Suppressor macrophage treated with lipopolysaccharide for 4 hours (primary cell): Measurements from ENCODE around the gene TOM1L2.
"Not testable (repeated sequence)": the region's sequence is repeated elsewhere in the genome, so short reads cannot be mapped to it uniquely, and the experiment has no call there.

ENCODE experiments used
- DNase-seq: peaks from one replicate; pipeline ENCODE4 v3.0.0-alpha.2; 2020

TOM1L2 gene

DNA sequence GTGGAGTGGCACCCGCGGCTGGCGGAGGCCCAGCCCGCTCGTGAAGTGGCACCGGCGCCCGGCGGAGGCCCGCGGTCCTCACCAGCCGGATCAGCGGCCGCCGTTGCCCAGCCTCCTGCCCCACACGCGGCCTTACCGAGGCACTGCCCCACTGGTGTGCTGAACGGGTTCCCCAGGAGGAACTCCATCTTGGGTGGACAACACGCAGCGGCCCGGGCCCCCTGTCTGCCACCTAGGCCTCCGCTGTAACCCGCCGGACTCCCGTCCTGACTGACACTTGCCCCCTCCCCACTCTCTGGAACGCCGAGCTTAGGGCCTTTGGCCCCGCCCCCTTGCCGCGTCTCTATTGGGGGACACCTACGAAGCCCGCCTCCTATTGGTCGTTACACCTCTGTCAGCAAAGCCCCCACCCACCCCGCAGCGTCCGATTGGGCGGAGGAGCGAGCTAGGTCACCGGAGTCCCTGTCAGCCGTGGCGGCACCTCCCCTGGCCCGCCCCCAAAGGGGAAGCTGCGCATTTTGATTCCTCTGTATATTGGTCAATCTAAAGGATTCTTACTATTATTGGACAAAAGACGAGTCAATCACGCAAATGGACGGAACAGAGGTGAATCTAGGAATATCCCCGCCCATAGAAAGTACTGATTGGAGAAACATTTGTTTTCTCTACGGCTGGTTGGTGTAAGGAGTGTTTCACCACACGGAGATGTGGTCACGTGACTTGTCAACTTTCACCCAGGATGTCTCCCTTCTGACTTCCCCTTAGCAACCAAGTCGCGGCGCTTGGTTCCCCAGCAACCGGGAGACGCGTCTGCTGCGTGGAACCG, at the start of gene TOM1L2, which contains the start of gene DRC3:
TOM1L2 (minus strand) TSS at position 275 of the 826 bp plus-strand sequence; CDS start at position 188, 87 bp downstream.
DRC3 (plus strand) TSS at position 737 of the 826 bp plus-strand sequence. CDS start 4,737 bp downstream, outside the sequence.
- peak; percentile 100 for DNase-seq

DNA sequence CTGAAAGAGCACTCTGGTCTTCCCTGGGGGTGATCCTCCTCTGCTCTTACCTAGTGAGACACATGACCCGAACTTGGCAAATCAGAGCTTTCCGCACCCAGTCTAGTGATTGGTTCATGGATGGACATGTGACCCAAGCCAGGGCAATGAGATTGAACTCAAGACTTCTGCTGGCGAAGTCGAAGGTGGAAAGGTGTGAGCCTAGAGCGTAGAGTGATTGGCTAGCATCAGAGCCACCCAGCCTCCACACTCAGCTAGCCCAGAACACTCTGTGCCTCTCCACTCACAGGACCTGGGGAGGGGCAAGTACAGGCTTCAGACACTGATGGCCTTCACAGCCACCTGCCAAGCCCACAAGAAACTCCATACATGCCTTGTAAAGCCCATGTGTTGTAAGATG, 49.2 kb upstream of the TOM1L2 start:
- no peak for DNase-seq

DNA sequence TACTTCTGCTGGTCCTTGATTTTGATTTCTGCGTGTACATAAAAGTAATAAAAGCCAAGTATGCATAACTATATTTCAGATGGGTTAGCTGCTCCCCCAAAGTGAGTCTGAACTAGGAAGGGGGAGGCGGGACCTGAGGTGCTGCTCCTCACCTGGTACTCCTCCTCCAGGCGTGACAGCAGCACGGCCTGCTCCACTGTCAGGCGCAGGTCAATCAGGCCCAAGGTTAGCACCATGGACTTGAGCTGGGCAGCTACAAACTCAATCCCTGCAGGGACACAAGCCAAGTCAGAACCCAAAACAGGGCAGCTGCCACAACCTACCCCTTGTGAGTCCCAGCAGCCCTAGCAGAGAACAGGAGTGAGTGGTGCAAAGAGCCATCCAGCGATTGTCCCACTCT, 48.8 kb upstream of the TOM1L2 start:
- no peak for DNase-seq

DNA sequence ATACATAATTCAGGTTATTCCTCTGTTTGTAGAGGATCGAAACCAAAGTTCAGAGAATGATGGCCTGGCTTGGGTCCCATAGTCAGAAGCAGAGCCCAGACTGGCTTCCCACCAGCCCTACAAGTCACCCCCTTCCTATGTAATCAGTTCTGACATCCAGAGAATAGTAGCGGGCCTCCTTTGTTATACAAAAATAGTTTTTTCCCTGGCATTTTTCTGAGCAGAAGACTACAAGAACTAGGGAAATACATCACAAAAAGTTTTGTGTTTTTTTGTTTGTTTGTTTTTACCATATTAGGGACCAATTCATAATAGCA, 47.6 kb upstream of the TOM1L2 start:
- DNase-seq = no peak

DNA sequence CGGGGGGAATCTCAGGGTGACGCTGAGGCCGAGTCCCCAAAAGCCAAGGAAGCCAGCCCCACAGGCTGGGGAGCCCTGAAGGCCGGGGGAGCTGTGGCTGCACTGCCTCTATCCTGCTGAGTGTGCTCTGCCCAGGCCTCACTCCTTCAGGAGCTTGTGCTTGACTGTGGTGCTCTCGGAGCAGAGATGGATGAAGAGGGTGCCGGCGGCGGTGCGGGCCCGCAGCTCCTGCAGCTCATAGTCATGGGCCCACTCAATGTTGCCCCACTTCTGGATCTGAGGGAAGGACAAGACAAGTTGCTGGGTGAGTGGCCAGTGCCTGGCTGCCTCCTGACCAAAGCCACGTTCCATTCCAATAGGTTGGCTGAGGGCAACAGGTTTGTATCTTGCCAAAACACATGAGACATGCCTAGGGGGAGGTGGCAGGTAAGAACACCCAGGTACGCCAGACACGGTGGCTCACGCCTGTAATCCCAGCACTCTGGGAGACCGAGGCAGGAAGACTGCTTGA, 46.3 kb upstream of the TOM1L2 start:
- DNase-seq = no peak

DNA sequence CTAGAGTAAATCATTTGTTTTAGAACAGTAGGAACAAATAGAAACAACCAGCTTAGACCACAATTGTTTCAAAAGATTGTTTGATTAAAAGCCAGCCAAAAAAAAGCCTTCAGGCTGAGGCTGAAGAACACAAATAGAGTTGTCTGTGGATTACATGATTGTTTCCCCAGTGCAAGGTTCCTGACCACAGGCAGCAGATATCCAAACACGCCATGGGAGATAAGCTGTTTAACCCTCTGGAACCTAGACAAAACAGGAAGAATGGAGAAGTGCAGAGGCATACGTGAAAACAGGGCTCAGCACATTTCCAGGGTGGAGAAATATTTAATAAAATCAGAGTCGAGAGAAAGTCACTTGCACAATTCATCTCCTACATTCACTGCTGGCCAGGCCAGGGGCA, 45.8 kb upstream of the TOM1L2 start:
- DNase-seq = no peak

DNA sequence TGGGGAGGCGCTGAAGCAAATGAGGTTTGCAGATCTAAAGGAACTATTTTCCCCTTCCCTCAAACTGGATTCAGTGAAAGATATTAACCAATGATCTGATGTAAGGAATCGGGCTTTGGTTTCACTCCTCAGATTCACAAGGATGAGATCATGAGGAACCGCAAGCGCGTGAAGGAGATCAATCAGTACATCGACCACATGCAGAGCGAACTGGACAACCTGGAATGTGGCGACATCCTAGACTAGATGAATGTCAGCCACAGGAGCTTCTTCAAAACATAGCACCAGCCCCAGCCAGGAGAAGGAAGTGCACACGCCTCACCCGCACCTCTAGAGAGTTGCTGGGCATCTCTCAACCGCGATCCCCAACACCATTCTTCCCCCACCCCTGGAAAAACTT, 44.2 kb upstream of the TOM1L2 start:
- no peak for DNase-seq

DNA sequence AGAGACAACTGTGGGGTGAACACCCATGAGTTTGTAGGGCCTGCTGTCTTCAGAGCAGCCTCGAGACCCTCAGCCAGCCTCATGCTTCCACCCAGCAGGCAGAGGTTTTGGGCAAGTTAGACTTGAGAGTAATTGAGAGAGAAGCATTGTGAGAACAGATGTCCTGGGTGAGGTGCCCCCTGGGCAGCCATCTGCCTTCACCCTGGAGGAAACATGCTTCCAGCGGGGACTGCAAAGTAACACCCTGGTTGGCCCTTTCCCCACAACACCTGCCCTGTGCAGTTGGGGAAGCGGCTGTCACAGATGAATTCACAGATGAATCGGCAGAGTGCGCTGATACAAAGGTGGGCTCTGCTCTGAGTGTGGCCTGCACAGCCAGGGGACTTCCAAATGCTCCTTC, 43.4 kb upstream of the TOM1L2 start:
- DNase-seq = no peak

DNA sequence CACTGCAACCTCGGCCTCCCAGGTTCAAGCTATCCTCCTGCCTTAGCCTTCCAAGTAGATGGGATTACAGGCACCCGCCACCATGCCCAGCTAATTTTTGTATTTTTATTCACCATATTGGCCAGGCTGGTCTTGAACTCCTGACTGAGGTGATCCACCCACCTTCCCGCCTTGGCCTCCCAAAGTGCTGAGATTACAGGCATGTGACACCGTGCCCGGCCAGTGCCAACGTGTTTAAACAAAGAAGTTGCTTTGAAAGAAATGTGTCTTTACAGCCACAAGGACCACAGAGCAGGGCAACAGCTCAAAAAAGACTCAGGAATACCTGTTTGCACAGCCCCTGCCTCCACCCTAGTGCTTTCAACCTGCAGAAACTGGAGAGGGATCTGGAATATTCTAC, 41.8 kb upstream of the TOM1L2 start:
- no peak for DNase-seq

DNA sequence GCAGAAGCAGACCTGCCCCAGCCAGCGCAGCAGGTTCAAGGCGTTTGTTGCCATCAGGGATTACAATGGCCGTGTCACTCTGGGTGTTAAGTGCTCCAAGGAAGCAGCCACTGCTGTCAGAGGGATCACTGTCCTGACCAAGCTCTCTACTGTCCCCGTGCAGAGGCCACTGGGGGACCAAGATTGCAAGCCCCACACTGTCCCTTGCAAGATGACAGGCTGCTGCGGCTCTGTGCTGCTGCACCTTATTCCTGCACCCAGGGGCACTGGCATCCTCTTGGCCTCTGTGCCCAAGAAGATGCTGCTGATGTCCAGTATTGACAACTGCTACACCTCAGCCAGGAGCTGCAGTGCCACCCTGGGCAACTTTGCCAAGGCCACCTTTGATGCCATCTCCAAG, 39.1 kb upstream of the TOM1L2 start:
- no peak for DNase-seq

DNA sequence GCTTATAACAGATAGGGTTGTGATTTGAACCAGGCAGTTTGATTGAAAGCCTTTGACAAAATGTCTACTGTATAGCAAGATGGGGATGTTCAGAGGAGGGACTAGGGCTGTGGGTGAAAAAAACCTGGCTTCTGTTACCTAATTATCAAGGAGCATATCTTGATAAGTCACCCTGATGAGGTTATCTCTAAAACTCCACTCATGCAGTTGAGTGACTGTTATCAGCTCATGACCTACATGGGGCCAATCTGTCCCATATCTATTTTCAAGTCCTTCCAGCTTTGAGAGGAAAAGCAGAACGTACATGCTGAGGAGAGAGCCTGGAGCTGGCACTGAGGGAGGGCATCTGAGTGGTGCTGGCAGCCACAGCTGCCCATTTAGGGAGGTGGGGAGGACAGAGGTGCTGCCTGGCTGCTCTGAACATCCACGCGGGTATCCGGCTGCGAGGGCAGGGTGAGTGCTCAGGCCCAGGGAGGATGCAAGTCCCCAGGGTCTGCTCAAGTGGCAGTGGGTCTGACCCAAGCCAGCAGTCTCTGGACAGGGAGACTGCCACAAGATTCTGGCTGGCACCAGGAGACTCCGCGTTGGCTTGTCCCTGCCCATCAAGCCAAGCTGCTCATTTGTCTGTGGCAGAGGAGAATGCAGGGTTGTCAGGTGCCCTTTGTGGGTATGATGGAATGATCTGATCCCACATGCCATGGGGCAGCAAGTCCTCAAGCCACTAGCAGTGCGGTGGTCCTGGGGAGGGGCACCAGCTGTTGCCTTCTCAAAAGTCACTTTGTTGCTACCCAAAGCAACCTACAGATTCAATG, 37.6 kb upstream of the TOM1L2 start:
- DNase-seq = no peak

DNA sequence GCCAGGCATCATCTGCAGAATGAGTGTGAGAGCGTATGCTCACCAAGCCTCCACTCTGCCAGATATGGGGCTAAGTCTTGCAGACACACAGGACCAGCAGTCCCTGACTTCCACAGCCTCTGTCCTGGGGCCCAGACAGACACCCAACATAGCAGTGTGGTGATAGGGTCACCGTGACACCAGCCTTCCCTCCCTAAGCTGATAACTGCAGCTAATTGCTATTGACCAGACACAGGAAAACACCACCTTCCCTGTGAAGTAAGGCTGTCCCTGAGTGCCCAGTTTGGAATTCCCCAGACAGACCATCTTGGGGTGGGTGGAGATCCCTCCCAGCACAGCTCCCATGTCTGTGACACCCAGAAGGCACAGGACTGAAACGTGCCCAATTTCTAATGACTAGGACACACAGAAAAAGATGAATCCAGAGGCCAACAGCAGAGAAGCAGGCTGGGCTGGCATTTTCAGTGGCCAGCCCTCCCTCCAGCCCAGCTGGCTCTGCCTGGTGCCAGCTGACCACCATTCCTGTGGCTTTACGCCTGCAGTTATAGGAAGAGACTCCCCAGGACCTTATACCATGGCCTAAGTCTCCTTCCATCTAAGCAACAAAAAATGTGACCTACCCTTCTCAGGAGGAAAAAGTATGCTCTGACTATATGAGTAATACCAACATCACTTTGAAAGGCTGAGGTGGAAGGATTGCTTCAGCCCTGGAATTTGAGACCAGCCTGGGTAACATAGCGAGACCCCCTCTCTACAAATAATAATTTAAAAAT, 36.5 kb upstream of the TOM1L2 start:
- no peak for DNase-seq

DNA sequence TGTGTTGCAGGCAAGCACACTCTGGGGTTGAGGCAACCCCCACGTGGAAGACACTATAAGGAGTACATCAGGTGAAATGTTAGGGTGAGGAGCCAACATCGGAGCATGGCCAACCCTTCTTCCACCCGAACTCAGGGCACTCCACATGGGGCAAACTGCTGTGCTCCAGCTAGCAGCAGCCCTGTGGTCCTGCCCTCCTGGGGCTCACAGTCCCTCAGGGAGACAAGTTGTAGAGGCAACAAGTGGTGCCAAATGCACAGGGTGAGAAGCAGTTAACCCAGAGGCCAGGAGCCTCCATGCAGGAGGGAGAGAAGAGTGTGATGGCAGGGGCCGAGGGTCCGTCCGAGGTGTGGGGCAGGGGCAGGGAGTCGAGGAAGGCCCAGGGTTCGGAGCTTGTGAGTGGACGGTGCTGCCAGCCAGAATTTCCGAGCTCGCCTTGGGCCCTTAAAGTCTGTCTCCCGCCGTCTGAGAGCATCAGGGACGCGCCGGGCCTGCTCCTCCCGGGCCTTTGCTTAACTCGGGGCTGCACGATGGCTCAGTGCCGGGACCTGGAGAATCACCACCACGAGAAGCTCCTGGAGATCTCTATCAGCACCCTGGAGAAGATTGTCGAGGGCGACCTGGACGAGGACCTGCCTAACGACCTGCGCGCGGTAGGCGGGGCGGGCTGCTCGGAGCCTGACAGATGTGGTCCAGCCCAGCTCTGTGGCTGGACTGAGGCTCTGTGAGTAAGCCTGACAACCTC, 34.5 kb upstream of the TOM1L2 start:
- no peak for DNase-seq

DNA sequence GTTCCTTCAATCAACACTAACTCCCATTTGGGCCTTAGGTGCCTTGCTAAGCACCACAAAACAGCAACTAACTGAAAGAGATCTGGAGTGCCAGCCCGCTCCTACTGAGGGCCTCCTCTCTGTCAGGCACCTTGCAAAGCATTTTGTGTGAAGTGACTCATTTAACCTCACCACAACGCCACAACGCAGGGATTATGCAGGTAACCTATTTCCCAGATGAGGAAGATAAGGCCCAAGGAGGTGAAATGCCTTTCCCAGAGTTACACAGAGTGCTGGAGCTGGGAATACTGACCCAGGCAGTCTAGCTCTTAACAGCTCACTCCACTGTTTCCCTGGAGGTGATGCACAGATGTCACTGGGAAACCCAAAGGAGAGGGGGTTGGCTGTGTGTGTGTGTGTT, 33.3 kb upstream of the TOM1L2 start:
- DNase-seq = no peak

DNA sequence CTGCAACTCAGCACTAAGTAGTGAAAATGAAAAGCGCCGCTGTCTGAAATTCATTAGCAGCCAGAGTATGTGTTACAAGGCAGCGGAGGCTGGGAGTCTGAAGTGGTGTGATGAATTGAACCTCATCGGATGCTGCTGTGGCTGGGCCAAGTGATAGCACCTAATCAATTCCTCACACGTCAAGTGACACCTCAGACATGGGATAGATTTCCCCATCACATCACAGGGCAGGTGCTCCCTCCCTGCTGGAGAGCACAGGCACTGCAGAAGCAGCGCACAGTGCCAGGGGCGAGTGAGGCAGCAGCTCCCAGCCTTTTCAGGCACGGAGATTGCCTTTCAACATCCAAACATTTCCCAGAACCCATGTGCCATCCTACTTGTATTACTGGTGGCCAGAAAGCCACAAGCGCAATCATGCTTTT, 32.7 kb upstream of the TOM1L2 start:
- no peak for DNase-seq

DNA sequence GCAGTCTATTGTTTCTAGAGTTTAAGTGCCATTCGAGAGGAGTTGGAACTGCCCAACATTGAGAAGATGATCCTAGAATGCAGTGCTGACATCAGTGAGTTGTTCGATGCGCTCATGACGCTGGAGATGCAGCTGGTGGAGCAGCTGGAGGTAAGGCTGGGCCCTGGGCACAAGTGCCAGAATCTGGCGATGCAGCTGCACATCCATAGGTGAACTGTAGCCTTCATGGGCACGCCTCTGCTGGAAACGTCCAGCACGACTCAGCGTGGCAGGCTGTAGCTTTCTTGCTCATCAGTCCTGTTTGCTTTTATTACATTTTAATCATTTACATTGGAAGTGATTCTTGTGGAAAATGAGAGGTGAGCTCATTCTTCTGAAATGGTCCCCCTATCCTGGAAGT, 32.1 kb upstream of the TOM1L2 start:
- DNase-seq = no peak

DNA sequence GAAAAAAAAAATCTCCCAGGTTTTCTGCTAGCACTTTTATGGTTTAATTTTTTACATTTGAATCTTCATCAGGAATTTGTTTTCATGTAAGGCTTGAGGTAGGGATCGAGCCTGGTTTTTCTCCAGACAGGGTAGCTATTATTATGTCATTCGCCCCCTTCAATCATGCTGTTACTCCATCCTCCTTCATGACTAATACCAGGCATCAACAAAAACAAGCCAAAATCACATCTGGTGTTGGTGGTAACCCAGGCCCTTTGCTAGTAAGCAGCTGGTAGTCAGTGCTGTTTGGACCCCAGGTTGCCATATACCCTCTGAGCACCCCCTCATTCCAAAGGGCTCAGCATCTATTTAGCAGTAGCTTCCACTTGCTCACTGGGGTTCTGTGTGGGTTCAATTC, 30.0 kb upstream of the TOM1L2 start:
- no peak for DNase-seq

DNA sequence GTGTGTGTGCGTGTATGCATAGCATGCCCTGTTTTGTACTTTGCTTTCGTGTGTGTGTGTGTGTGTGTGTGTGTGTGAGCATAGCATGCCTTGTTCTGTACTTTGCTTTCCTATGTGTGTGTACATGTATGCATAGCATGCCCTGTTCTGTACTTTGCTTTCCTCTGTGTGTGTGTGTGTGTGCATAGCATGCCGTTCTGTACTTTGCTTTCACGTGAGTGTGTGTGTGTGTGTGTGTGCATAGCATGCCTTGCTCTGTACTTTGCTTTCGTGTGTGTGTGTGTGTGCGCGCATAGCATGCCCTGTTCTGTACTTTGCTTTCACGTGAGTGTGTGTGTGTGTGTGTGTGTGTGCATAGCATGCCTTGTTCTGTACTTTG, 27.8 kb upstream of the TOM1L2 start:
- DNase-seq = no peak

DNA sequence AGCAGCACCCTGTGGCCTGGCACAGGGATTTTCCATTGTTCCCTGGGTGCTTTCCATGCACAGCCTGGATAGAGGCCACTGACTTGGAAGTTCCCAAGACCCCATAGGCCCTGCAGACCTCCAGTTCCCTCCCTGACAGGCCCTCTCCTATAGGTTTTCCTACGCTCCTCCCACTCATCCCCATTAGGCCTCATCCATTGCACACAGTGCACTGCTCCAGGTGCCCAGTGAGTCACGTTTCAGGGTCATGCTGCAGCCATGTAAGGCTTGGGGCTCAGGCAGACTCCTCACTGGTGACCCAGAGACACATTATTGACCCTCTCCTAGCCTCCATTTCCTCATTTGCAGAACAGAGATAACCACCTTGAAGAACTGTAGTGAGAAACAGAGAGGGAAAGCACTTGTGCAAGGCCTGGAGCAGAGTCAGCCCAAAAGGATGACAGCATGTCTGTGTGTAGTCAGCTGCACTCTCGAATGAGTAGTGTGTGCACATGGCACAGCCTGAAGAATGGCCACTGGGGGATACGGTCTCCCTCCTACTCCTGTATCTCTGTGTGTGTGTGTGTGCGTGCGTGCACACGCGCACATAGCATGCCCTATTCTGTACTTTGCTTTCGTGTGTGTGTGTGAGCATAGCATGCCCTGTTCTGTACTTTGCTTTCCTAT, 27.3 kb upstream of the TOM1L2 start:
- DNase-seq = no peak

DNA sequence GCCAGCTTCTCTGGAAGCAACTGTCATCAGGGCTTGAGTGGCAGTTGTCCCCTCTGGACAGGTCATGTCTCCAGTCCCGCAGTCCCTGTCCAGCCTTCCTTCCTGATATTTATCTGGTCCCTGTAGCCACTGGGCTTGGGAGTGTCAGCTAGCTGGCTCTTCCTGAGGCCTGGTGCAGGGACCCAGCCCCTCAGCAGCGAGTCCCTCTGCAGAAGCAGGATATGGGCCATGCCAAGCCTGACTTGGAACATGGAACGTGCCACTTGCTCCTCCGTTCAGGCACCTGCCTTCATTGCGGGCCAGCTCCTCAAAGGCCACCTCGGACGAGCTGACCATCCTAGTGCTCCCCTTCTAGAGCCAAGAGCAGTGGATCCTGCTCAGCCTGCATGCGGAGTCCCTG, 26.7 kb upstream of the TOM1L2 start:
- DNase-seq = no peak

DNA sequence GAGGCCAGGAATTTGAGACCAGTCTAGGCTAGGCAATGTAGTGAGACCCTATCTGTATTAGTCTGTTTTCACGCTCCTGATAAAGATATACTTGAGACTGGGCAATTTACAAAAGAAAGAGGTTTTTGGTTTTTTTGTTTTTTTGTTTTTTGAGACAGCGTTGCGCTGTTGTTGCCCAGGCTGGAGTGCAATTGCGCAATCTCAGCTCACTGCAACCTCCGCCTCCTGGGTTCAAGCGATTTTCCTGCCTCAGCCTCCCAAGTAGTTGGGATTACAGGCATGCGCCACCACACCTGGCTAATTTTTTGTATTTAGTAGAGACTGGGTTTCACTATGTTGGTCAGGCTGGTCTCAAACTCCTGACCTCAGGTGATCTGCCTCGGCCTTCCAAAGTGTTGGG, 23.7 kb upstream of the TOM1L2 start:
- DNase-seq = not testable (repeated sequence)
